Left lung (tissue), 10 donors: Measurements from ENCODE around the gene HCN1. TPM values are rescaled to one million over a fixed set of nuclear protein-coding genes. Genes with fewer than 3 reads are reported as not detected.
A peak's percentile ranks its signal among the peaks of the same experiment; 100 is the strongest.
"Not testable (repeated sequence)": the region's sequence is repeated elsewhere in the genome, so short reads cannot be mapped to it uniquely, and the experiment has no call there.

ENCODE experiments used
- ATAC-seq: fragments of 200-7000 bp; cut with Tn5 transposase; one replicate; pipeline ENCODE4 v1.9.1; 2020; ENCODE audit warnings: moderate library complexity
- DNase-seq, 4 donors: peaks; one replicate each; pipeline ENCODE4 v3.0.0-alpha.2; 2013 to 2020
- H3K27ac ChIP-seq, 2 donors: fragments of 200-600 bp; sonication (generic) in 1 of 2; one replicate each; pipeline versions ENCODE4 v1.5.0 to v1.8.0; 2020 to 2021
- H3K27me3 ChIP-seq, 2 donors: fragments of 200-600 bp; sonication (generic) in 1 of 2; one replicate each; pipeline versions ENCODE4 v1.5.0 to v1.8.0; 2020 to 2021
- H3K36me3 ChIP-seq, 2 donors: fragments of 200-600 bp; sonication (generic) in 1 of 2; one replicate each; pipeline versions ENCODE4 v1.5.0 to v1.8.0; 2020 to 2021
- H3K4me1 ChIP-seq, 2 donors: fragments of 200-600 bp; one replicate each; pipeline ENCODE4 v1.8.0; 2021
- H3K4me3 ChIP-seq, 2 donors: fragments of 200-600 bp; sonication (generic) in 1 of 2; one replicate each; pipeline versions ENCODE4 v1.5.0 to v1.8.0; 2020 to 2021; ENCODE audit warnings: mild to moderate bottlenecking in 1 of 2
- H3K9me3 ChIP-seq, 2 donors: fragments of 200-600 bp; sonication (generic) in 1 of 2; one replicate each; pipeline versions ENCODE4 v1.5.0 to v1.8.0; 2020 to 2021
- CTCF ChIP-seq, 2 donors: fragments of 200-600 bp; sonication (generic) in 1 of 2; IDR thresholded peaks; one replicate each; pipeline versions ENCODE4 v1.5.0 to v1.8.0; 2021; ENCODE audit warnings: antibody characterized with exemption in 2 of 2
- intact Hi-C, 2 donors: fragments of 100-400 bp; cut with DNase I; formaldehyde crosslinking; loops; one replicate each; pipeline versions ENCODE4 v1.11.2 to v1.14.2; 2022
- polyA plus RNA-seq, 6 donors: library from polyadenylated mRNA; unstranded; fragments of 120-200 nt; gene quantifications; one replicate each; pipeline ENCODE4 v1.2.1, GENCODE V29; 2013; ENCODE audit not compliant: insufficient read length in 6 of 6
- total RNA-seq, 2 donors: library from RNA; stranded (reverse); fragmentation: NEBNext Ultra II Directional; extraction: Animal tissue kit (Norgen Biotek cat#: 25700); gene quantifications; one replicate each; pipeline ENCODE4 v1.2.1, GENCODE V29; 2021
- donor health status: DM: no; HTN: yes; CAD: no.
- donor health status: DM: no; HTN: no; CAD: no.

Gene HCN1
- total and polyA plus RNA-seq, 8 donors, result 0.04 to 0.47 (median 0.06) TPM; not detected in 1

- no peak for TF ChIP-seq CTCF (IDR thresholded peaks at IDR 0.05)
- H3K4me3 ChIP-seq, result no peak overlapping the region
- peaks cover 0 to 3% of the 10 kb centered on the region in 2 donors for H3K9me3 ChIP-seq
- no peak for ATAC-seq
- no peaks in the 10 kb centered on the region for H3K36me3 ChIP-seq
- no peaks in the 10 kb centered on the region for H3K4me1 ChIP-seq
- no peak for DNase-seq
- intact Hi-C loops, result no loop called here
- no peak overlapping the region for H3K27ac ChIP-seq
- H3K27me3 ChIP-seq, result no peaks in the 10 kb centered on the region
These were observed 92.1 kb downstream of the HCN1 start for GRCh38 chr5:45604092-45604491.

- Histone ChIP-seq H3K36me3 (no peaks in the 10 kb centered on the region), H3K4me1 (no peaks in the 10 kb centered on the region), H3K9me3 (peaks cover 0 to 10% of the 10 kb centered on the region in 2 donors), H3K27ac (no peak overlapping the region), H3K4me3 (no peak overlapping the region), H3K27me3 (no peaks in the 10 kb centered on the region)
- DNase-seq, result no peak
- no peak for TF ChIP-seq CTCF (IDR thresholded peaks at IDR 0.05)
- intact Hi-C loops, result no loop called here
- ATAC-seq, result no peak
These were observed 94.8 kb downstream of the HCN1 start for GRCh38 chr5:45601424-45601823.

- no peak for ATAC-seq
- no peak for DNase-seq
- Histone ChIP-seq H3K9me3 (peaks cover 0 to 13% of the 10 kb centered on the region in 2 donors), H3K4me1 (no peaks in the 10 kb centered on the region), H3K4me3 (no peak overlapping the region), H3K27me3 (no peaks in the 10 kb centered on the region), H3K27ac (no peak overlapping the region), H3K36me3 (no peaks in the 10 kb centered on the region)
- no peak for TF ChIP-seq CTCF (IDR thresholded peaks at IDR 0.05)
- intact Hi-C loops, result no loop called here
These were observed 99.9 kb downstream of the HCN1 start for GRCh38 chr5:45596320-45596719.

GRCh38 chr5:45586001-45586400 is 110.2 kb downstream of the HCN1 start:
- not testable (repeated sequence) for ATAC-seq, H3K27me3 ChIP-seq, H3K27ac ChIP-seq

GRCh38 chr5:45578270-45578669 is 117.9 kb downstream of the HCN1 start:
- no peaks in the 10 kb centered on the region for H3K36me3 ChIP-seq
- H3K4me3 ChIP-seq, result no peak overlapping the region
- ATAC-seq (peak; percentile 59), DNase-seq (no peak)
- H3K4me1 ChIP-seq, result no peaks in the 10 kb centered on the region
- no peak overlapping the region for H3K27ac ChIP-seq
- peaks cover 0 to 5% of the 10 kb centered on the region in 2 donors for H3K9me3 ChIP-seq
- no peaks in the 10 kb centered on the region for H3K27me3 ChIP-seq
- TF ChIP-seq CTCF (IDR thresholded peaks at IDR 0.05), result no peak
- intact Hi-C loops, result no loop called here

More at GRCh38 chr5:45586001-45586400, 110.2 kb downstream of the HCN1 start:
- H3K4me1 ChIP-seq, intact Hi-C loops, H3K4me3 ChIP-seq, H3K36me3 ChIP-seq: not testable (repeated sequence)
- peaks cover 0 to 11% of the 10 kb centered on the region in 2 donors for H3K9me3 ChIP-seq
- DNase-seq, result peak in 1 of 4 donors; percentile 50

- TF ChIP-seq CTCF (IDR thresholded peaks at IDR 0.05), result no peak
- intact Hi-C loops, result no loop called here
These were observed 127.4 kb downstream of the HCN1 start for GRCh38 chr5:45568813-45569212.

More at GRCh38 chr5:45568813-45569212, 127.4 kb downstream of the HCN1 start:
- DNase-seq, result no peak
- Histone ChIP-seq H3K27me3 (no peaks in the 10 kb centered on the region), H3K4me1 (no peaks in the 10 kb centered on the region), H3K27ac (no peak overlapping the region), H3K36me3 (no peaks in the 10 kb centered on the region), H3K4me3 (no peak overlapping the region), H3K9me3 (peaks cover 0 to 4% of the 10 kb centered on the region in 2 donors)
- ATAC-seq, result no peak
